Spleen (tissue), 7 donors: ENCODE data around the gene NAGK.

ENCODE experiments used
- CTCF ChIP-seq, 11 experiments: fragments of 200-600 bp in 7 of 11; fragments of 450-650 bp in 4 of 11; sonication (generic) in 4 of 11; IDR thresholded peaks in 8 of 11; conservative IDR thresholded peaks in 3 of 11; 1 replicate in 7 of 11; 2 replicates in 4 of 11; pipeline versions ENCODE4 v1.4.0 to v1.8.0; 2016 to 2021; ENCODE audit warnings: antibody characterized with exemption in 11 of 11, inconsistent platforms in 4 of 11, mild to moderate bottlenecking in 1 of 11
- POLR2A ChIP-seq, 3 donors: fragments of 450-650 bp; IDR thresholded peaks; one replicate each; pipeline ENCODE4 v1.5.1; 2017; ENCODE audit warnings: antibody characterized with exemption in 3 of 3, mild to moderate bottlenecking in 1 of 3
- POLR2AphosphoS5 ChIP-seq, 3 donors: sonication (generic); formaldehyde crosslinking; IDR thresholded peaks; one replicate each; pipeline ENCODE4 v1.5.1; 2017; ENCODE audit warnings: antibody characterized with exemption in 3 of 3
- donor health status: DM: no; HTN: no; CAD: no; lungs with moderate emphysema.
- donor health status: DM: no; HTN: no; CAD: no.
- donor health status: DM: no; HTN: no; CAD: no.

DNA sequence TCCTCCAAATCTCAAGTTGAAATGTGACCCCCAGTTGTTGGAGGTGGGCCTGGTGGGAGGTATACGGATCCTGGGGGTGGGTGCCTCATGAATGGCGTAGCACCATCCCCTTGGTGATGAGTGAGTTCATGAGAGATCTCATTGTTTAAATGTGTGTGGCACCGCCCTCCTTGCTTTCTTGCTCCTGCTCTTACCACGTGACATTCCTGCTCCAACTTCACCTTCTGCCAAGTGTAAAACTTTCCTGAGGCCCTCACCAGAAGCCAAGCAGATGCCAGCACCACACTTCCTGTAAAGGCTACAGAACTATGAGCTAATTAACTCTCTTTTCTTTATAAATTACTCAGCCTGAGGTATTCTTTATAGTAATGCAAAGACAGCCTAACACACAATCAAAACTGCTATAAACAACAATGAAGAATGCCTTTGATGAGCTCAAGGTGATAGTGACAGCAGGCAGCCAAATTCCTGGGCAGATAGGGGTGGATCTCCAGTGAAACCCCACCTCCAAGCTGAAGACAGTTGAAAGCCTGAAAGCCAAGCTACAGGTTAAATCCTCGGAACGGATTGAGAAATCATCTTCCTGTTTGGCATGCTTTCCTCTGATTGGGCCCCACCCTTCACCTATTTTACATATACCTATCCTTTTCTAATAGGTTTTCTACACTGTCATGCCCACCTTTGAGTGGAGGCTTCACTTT, 34.7 kb downstream of the NAGK start:
- TF ChIP-seq CTCF (IDR thresholded peaks at IDR 0.05 in 8 of 11, conservative IDR thresholded peaks at IDR 0.05 in 3 of 11) = no peak
- no peak for TF ChIP-seq POLR2AphosphoS5 (IDR thresholded peaks at IDR 0.05)
- TF ChIP-seq POLR2A (IDR thresholded peaks at IDR 0.05) = no peak
